Hindlimb muscle (tissue), 1 donor: ENCODE data around the gene COX8A. TPM values are rescaled to one million over a fixed set of nuclear protein-coding genes. Genes with fewer than 3 reads are reported as not detected.
"Not testable (repeated sequence)": the region's sequence is repeated elsewhere in the genome, so short reads cannot be mapped to it uniquely, and the experiment has no call there.

Experiments used
- DNase-seq: peaks from one replicate; pipeline ENCODE4 v3.0.0-alpha.2; 2013
- polyA plus RNA-seq: library from polyadenylated mRNA; unstranded; fragments of 120-200 nt; gene quantifications from one replicate; pipeline ENCODE4 v1.2.1, GENCODE V29; 2013; ENCODE audit not compliant: insufficient read length

The COX8A gene
- polyA plus RNA-seq, 1 donor, result 261 TPM

DNA sequence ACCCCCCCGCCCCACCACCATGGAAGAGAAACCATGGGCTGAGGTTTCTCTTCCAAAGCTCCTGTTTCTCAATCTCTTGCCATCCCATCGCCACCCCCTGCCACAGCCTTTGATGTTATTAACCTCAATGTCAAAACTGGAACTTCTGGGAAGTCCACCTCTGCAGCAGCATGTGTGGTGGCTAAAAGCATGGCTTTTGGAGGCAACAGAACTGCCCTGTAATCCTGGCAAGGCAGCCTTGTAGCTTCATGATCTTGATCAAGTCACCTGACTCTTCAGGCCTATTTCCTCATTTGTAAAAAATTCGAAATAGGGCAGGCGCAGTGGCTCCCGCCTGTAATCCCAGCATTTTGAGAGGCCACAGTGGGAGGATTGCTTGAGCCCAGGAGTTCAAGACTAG lies 3.5 kb upstream of the COX8A start:
- no peak for DNase-seq

DNA sequence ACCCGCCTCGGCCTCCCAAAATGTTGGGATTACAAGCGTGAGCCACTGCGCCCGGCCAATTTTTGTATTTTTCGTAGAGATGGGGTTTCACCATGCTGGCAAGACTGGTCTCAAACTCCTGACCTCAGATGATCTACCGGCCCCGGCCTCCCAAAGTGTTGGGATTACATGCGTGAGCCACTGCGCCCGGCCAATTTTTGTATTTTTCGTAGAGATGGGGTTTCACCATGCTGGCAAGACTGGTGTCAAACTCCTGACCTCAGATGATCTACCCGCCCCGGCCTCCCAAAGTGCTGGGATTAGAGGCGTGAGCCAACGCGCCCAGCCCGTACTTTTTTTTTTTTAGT lies 535 bp upstream of the COX8A start:
- not testable (repeated sequence) for DNase-seq

DNA sequence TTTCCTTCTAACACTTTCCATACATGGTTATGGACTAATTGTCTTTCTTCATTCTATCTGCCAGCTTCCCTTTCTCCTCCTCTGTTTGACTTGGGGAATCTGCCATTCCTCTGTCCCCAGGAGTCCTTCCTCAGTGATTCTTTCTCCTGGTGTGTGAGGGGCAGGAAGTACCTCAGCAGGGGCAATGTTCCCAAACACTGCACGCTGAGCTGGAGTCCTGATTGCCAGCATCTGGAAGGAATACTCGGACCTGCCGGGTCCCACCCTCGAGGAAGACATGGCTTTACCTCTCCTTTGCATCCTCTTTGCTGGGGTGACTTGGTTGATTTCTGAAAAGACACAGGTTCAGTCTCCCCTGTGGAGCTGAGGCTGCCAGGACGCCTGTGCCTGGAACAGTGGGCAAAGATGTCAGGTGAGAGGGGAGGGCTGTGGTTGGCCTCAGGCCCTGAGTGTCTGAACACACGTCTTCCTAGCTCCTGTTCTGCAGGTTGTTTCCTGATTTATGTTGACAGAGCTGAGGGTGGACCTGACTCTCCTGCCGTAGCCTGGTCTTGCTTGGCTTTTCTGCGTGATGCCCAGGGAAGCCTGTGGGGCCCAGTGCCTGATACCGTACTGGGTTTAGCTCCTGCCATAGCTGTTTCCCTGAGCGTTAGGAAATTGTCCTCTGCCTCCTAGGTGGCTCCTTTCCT lies 4.3 kb downstream of the COX8A start:
- no peak for DNase-seq

DNA sequence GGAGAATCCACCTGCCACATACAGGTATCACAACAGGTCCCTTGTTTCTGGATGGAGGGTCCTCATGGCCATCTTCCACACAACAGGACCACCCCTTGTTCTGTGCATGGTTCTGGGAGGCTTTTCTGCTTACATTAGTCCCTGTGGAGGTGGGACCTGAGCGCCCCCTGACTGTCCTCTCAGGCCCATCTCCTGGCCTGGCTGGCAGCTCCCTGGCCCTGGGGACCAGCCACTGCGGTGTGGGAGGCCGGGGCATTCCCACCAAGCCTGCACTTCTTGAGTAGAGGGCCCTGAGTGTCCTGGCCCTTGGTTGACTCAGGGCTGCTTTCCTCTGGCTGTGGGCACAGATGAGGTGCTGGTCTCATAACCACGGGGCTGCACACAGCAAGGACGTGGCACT lies 5.0 kb downstream of the COX8A start:
- DNase-seq, result no peak

DNA sequence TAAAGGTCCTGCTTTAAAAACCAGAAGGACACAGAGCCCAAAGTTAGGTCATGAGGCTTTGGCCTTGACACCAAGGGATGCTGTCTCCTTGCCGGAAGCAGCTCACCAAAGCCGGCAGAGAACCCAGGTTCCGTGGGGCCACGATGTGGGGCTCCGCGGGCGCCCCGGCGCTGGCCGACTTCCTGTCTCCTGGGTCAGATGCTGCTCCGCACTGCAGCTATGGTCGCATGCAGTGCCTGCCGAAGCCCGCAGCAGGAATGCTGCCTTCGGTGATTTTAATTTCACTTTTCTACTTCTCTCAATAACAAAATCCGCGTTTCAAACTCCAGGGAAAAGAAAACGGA lies 11.4 kb downstream of the COX8A start:
- no peak for DNase-seq

DNA sequence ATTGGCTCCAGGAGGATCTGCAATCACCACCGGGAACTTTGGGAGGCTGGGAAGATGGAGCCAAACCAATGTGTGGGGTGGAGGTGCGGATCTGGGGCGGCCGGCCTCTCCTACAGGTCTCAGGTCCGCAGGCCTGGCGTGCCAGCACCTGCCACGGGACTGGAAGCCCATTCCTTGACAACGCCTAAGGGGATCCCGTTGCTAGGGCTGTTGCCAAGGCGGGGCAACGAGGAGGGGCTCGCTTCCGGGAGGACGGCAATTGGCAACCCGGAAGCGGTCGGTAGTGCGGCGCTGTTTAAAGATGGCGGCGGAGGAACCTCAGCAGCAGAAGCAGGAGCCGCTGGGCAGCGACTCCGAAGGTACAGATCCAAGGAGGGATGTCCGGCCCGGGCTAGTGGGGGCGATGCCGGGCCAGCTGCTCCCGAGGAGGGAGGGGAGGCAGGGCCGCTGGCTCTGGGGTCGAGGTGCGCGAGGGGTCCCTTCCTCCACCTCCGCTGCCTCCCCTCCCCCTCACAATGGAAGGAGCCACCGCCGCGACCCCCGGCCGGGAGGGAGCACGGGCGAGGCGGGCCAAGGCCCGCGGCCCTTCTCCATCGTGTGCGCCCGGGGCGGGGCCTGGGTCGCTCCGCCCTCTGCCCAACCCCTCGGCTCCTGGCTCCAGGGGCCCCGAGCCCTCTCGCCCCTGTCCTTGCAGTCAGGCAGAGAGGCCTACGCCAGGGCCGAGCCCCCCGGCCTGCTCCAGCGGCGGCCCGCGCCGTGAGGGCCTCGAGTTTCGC lies 11.9 kb downstream of the COX8A start, which contains the start of gene OTUB1:
OTUB1 (plus strand) TSS at position 283 of the 776 bp plus-strand sequence; CDS start at position 302, 19 bp downstream.
- peak; percentile 89 for DNase-seq

DNA sequence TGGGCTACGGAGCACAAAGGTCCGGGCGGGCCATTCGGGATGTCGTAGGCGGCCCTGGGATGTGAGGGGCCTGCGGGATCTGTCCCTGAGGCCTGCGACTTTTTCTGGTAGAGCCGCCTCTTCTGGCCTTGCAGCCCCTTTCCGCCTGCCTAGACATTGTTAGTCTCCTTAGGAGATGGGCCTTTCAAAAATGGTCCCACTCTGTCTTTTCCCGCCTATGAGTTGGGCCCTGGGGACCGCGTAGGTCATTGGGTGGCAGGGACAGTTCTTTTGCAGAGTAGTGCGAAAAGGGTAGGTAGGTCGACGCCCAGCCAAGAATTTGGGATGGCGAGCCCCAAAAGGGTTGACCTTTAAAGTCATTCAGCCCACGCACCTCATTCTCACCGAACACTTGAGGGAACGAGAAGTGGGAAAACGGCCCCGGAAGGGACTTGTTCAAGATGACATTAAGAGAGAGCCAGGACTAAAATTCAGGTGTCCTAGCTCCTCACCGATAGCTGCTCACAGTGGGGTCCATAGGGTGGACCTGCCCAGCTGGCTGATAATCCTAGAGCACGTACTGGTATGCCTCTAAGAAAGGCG lies 12.6 kb downstream of the COX8A start:
- no peak for DNase-seq

DNA sequence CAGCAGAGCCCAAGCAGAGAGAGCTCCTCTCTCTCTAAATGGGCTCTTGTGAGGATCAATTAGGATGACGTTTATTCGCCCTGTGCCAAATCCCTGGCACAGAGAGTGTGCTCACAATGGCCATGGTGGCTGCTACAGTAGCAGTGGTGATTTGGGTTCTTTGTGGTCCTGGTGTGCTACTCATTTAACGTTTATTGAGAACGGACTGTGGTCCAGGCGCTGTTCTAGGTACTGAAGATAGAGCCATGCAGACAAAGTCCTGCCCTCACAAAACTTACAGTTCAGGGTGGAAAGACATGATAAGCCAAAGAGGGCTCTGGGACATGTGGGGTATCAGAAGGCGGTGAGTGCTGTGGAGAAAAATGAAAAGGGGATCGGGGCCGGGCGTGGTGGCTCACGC lies 17.1 kb downstream of the COX8A start:
- DNase-seq, result no peak

DNA sequence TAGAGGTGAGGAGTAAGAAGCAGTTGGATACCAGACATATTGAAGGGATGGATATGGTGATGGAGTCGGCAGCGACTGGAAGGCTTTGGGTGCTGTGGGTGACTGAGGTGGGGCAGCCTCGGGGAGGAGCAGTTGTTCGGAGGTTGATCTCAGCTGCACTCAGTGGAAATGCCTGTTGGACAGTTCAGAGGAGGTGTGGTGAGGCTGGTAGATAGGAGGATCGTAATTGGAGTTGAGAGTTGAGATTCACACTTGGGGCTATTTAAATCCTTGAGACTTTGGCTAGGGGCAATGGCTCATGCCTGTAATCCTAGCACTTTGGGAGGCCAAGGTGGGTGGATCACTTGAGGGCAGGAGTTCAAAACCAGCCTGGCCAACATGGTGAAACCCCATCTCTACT lies 18.7 kb downstream of the COX8A start:
- no peak for DNase-seq

DNA sequence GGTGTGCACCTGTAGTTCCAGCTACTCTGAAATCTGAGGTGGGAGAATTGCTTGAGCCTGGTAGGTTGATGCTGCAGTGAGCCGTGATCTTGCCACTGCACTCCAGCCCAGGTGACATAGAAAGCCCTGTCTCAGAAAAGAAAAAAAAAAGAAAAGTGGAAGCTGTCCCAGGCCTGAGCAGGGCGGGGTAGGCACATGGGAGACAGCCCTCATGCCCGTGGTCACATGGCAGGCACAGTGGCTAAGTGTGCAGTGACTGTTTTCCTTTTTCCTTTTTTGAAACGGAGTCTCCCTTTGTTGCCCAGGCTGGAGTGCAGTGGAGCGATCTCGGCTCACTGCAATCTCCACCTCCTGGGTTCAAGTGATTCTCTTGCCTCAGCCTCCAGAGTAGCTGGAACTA lies 19.6 kb downstream of the COX8A start:
- DNase-seq, result no peak

DNA sequence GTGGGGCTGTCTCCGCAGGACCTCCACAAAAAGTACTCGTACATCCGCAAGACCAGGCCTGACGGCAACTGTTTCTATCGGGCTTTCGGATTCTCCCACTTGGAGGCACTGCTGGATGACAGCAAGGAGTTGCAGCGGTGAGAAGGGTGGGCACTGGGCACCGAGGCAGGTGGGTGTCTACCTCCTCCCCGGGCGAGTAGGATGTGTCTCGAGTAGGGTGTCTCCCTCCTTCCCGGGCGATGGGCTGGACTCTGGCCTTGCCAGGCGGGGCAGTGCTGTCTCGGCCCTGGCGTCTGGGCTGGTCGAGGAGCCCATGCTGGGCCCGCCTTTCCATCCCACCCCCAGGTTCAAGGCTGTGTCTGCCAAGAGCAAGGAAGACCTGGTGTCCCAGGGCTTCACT lies 22.1 kb downstream of the COX8A start:
- DNase-seq, result no peak

DNA sequence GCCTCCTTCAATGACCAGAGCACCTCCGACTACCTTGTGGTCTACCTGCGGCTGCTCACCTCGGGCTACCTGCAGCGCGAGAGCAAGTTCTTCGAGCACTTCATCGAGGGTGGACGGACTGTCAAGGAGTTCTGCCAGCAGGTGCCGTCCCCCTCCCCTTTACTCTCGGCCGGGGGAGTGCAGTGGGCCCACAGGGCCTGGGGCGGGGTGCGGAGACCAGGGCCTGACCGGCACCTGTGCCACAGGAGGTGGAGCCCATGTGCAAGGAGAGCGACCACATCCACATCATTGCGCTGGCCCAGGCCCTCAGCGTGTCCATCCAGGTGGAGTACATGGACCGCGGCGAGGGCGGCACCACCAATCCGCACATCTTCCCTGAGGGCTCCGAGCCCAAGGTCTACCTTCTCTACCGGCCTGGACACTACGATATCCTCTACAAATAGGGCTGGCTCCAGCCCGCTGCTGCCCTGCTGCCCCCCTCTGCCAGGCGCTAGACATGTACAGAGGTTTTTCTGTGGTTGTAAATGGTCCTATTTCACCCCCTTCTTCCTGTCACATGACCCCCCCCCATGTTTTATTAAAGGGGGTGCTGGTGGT lies 22.8 kb downstream of the COX8A start:
- DNase-seq, result no peak

DNA sequence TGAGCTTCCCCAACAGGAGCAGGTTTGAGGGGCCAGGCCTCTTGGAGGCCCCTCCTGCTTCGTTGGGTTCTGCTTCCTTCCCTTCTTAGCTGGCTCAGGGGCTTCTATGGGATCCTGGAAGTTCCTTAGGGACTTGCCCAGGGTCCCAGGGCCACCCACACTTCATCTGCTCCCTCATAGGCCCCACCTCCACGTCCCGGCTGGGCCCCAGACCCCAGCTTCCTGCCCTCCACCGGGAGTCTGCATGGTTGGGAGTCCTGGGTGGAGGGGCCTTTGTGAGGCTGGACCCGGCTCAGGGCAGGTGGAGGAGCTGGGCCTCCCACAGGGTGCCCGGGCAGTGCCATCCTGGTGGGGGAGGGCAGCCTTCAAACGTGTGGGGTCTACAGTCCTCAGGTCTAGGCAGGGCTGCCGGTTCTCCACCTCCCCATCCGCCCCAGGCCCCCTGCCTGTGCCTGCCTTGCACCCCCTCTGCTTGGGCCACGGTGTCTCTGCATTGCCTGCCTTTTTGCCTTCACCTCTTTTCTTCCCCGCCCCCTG lies 23.4 kb downstream of the COX8A start:
- DNase-seq, result no peak

DNA sequence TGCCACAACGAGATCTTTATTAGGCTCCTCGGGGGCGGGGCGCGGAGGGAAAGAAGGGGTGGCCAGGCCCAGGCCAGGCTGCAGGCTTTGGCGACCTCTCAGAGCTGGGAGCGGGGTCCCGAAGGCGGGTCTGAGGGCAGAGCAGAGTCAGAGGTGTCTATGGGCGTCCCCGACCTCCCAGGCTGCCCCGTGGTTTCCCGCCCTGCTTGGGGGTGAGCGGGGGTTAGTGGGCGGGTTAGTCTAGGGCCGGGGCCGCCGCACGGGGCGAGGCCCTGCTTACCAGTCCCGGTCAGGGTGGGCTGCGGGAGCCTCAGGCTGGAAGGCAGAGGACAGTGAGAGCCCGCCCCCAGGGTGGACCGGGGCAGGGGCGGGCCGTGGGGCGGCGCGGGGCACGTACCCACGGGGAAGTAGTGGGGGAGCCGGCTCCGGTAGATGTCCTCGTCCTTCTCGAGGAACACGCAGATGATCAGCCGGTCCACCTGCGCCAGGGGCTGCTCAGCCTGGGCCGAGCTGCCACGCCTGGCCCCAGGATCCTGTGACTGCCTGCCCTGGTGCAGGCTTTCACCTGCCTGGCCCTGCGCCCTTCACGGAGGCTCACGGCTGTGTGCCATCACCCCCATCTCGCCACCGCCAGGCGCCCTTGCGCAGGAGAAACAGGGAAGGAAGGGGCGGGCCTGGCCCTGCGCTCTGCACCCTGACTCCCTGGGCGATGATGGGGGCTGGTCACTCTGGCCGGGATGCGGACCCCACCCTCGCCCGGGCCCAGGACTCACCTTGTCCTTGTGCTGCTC lies 24.3 kb downstream of the COX8A start:
- no peak for DNase-seq

DNA sequence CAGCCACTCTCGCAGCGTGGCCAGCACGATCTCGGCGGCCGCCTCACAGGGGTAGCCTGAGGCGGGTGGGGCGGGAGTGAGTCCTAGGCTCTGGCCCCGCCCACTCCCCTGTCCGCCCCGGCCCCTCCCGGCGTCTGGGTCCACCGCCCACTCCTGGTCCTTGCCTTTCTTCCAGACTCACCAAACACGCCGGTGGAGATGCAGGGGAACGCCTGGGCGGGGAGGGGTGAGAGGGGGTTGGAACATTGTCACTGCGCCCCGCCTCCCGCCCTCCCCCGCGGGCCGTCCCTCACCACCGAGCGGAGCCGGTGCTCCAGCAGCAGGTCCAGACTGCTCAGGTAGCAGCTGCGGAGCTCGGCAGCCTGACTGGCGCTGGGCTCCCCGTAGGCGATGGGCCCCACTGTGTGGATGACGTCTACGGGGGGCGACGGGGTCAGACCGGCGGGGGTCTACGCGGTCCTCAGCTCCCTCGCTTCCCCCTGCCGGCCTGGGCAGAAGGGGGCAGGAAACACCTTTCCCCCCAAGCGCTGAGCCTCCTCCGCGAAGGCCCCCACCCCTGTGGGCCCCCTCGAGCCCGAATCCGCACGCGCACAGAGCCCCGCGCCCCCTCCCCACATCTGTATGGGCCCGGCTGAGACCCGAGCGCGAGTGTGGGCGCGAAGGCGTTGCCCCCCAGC lies 25.1 kb downstream of the COX8A start:
- peak; percentile 43 for DNase-seq

DNA sequence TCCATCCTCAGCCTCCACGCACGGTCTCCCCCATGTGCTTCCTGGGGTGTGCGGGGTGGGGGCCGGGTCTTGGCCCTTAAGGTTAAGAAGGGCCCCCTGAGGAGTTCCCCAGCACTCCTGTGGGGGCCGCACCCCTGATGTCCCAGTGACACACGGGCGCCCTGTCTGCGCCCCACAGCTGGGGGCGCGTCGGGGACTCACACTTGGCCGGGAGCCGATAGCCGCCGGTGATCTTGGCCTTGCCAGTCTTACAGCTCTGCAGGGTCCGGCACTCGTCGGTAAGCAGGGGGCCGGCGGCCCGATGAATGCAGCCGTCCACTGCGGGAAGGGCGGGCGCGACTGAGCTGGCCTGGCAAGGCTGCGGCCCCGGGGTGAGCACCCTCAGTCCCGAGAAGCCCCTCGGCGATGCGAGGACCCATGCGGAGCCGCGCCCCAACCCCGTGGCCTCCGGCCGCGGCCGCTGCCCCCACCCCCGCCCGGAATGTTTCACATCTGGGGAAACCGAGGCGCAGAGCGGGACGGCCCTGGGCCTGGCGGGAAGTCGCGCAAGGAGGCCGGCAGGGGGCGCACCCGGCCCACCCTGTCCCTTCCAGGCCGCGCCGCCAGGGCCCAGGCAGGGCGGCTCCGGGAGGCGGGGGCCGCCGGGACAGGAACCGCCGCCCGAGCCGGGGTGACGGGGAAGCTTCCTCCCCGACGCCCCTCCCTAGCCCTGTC lies 25.8 kb downstream of the COX8A start:
- peak; percentile 87 for DNase-seq

DNA sequence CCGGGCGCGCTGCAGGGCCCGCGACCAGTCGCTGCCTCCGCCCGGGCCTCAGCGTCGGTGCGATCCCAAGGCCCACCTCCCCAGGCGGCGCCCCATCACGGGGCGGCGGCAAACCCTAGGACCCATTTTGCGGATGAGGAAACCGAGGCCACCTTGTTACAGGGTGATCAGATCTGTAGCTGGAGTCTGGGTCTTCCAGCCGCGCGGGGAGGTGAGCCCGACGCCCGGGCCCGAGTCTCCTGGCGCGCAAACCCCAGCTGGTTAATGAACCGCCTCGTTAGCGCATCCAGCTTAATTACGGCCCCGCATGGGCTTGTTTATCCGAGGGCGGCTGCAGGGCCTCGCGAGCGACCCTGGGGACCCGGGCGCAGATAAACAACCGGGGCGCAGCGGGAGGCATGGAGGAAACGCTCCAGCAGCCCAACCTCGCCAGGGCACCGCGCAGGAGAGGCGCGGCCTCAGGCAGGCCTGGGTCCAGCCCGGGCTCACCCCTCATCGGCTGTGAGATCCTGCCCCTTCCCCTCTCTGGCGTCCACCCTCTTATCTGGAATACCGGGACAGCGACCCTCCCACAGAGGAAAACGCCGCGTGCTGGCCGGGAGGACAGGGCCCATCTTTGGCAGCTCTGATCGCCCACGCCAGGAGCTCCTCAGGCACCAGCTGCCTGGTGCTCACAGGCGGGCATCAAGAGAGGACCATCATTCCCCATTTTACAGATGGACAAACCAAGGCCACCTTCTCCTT lies 26.5 kb downstream of the COX8A start:
- DNase-seq, result no peak

DNA sequence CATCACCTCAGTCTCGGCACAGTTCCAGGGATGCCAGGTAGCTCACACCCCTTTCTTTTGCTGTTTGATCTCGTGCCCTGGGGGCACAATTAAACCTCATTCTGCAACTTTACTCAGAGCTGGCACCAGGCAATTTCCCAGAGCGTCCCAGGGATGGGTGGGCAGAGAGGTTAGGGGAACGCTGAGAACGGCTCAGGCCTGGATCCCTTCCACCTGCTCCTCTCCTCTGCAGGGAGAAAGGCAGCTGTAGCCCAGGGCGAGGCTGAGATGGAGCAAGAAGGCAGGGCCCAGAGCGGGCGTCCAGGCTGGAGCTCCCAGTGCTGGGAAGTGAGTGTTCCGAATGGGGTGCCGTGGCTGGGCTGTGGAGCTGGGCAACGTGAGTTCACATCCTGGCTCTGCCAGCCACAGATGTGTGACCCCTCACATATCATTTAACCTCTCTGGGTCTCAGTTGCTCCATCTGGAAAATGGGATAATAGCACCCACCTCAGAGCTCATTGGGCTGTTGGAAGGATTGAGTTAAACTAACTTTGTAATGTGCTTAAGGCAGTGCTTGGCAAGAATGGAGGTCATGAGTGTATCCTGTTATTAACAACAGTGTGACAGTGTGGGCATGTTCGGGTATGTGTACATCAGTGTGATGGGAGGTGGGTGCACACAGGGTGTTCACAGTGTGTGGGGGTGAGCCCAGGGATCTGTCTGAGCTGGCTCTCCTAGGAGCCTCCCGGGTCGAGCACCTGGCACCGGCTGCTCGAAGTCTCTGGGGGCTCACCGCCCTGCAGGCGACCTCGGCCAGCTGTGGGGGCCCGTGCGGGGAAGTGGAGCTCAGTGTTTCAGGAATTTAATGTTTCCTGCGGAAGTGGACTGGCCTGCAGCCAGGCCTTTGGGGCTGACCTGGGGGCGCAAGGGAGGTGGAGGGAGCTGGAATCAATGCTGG lies 27.3 kb downstream of the COX8A start:
- DNase-seq, result peak; percentile 75
